EH (cell line): ENCODE results near the gene GNB5.
"Not testable (repeated sequence)": the region's sequence is repeated elsewhere in the genome, so short reads cannot be mapped to it uniquely, and the experiment has no call there.

Experiments
- DNase-seq: peaks from one replicate; pipeline ENCODE4 v3.0.0-alpha.2; 2015; ENCODE audit warnings: low read depth

Gene GNB5

GRCh38 chr15:52191207-52191606, at the start of gene GNB5:
Gene GNB5, minus strand, starts transcription at chr15:52191392. Its CDS starts 6,716 bp downstream, at chr15:52184676.
- DNase-seq = no peak

- no peak for DNase-seq
Measured at GRCh38 chr15:52240166-52240565, 49.0 kb upstream of the GNB5 start.

- DNase-seq = not testable (repeated sequence)
Measured at GRCh38 chr15:52238989-52239525, 47.9 kb upstream of the GNB5 start.

GRCh38 chr15:52238149-52238548, 47.0 kb upstream of the GNB5 start:
- no peak for DNase-seq

GRCh38 chr15:52236013-52236412, 44.8 kb upstream of the GNB5 start:
- DNase-seq = peak; percentile 39

GRCh38 chr15:52234596-52235541, 43.7 kb upstream of the GNB5 start:
- DNase-seq = no peak

GRCh38 chr15:52233405-52233804, 42.2 kb upstream of the GNB5 start:
- DNase-seq = peak; percentile 72

- DNase-seq = peak; percentile 39
Measured at GRCh38 chr15:52232327-52232726, 41.1 kb upstream of the GNB5 start.

- DNase-seq = no peak
Measured at GRCh38 chr15:52230073-52230472, 38.9 kb upstream of the GNB5 start.

GRCh38 chr15:52228921-52229320, 37.7 kb upstream of the GNB5 start:
- peak; percentile 26 for DNase-seq

- peak; percentile 83 for DNase-seq
Measured at GRCh38 chr15:52227456-52227855, 36.3 kb upstream of the GNB5 start.

GRCh38 chr15:52225230-52225629, 34.0 kb upstream of the GNB5 start:
- DNase-seq = no peak

- no peak for DNase-seq
Measured at GRCh38 chr15:52224211-52224610, 33.0 kb upstream of the GNB5 start.

GRCh38 chr15:52221730-52222129, 30.5 kb upstream of the GNB5 start:
- DNase-seq = no peak

- no peak for DNase-seq
Measured at GRCh38 chr15:52220937-52221660, 29.9 kb upstream of the GNB5 start.

- peak; percentile 65 for DNase-seq
Measured at GRCh38 chr15:52220251-52220650, 29.1 kb upstream of the GNB5 start.

- no peak for DNase-seq
Measured at GRCh38 chr15:52218816-52219215, 27.6 kb upstream of the GNB5 start.

- no peak for DNase-seq
Measured at GRCh38 chr15:52218371-52218770, 27.2 kb upstream of the GNB5 start.

- no peak for DNase-seq
Measured at GRCh38 chr15:52217186-52217585, 26.0 kb upstream of the GNB5 start.

- DNase-seq = no peak
Measured at GRCh38 chr15:52214553-52214952, 23.4 kb upstream of the GNB5 start.

- DNase-seq = no peak
Measured at GRCh38 chr15:52213206-52213605, 22.0 kb upstream of the GNB5 start.

GRCh38 chr15:52208306-52208946, 17.2 kb upstream of the GNB5 start:
- peak; percentile 80 for DNase-seq
